ENCODE results near the gene IRX4.

- TF ChIP-seq RAD21 (IDR thresholded peaks at IDR 0.05) = no peak
- no peak for TF ChIP-seq CTCF (IDR thresholded peaks at IDR 0.05; ENCODE audit: low read depth, low read length, missing input control)
- no peak for TF ChIP-seq GABPA (IDR thresholded peaks at IDR 0.05 in 1 of 2, conservative IDR thresholded peaks at IDR 0.05 in 1 of 2)
- no peak for TF ChIP-seq REST (IDR thresholded peaks at IDR 0.05)
- no peak for TF ChIP-seq JUND (IDR thresholded peaks at IDR 0.05)
- TF ChIP-seq SP1 (IDR thresholded peaks at IDR 0.05) = no peak
- no peak for TF ChIP-seq MAX (IDR thresholded peaks at IDR 0.05)
- TF ChIP-seq RXRA (IDR thresholded peaks at IDR 0.05) = no peak
- TF ChIP-seq TAF1 (conservative IDR thresholded peaks at IDR 0.05) = no peak
- no peak for TF ChIP-seq EGR1 (IDR thresholded peaks at IDR 0.05; ENCODE audit: low read depth in 2 of 2)
Measured at GRCh38 chr5:1915316-1915715, 32.6 kb upstream of the IRX4 start.
